ENCODE measurements around the gene PPP6R2. TPM values are rescaled to one million over a fixed set of nuclear protein-coding genes. Genes with fewer than 3 reads are reported as not detected.
A peak's percentile ranks its signal among the peaks of the same experiment; 100 is the strongest.

Gene PPP6R2
- total and polyA plus RNA-seq, 2 of the 8 experiments (the other 6 are each of a cell fraction or from before 2014, with no cell fraction given) = 25.0 to 32.2 TPM

- no peak within 1 kb of the TSS for H3K23ac ChIP-seq (ENCODE audit: insufficient read length)
- H3K27me3 ChIP-seq (replicated peaks in 1 of 4; ENCODE audit: control insufficient read depth in 3 of 4, extremely low read depth in 1 of 4, insufficient read depth in 3 of 4, low read length in 3 of 4) = no peaks in the 10 kb centered on the region; a peak in 2 of 7 replicates
- DNase-seq (ENCODE audit: low read depth in 1 of 2, low spot score in 2 of 2) (peak in 1 of 2 experiments; percentile 78), FAIRE-seq (no peak)
- peak within 1 kb of the TSS; percentile 64 to 70 (median 66) for H3K4me3 ChIP-seq (ENCODE audit: extremely low read depth in 1 of 4, insufficient read depth in 2 of 4, low read depth in 3 of 4, low read length in 4 of 4)
- H3K27ac ChIP-seq (ENCODE audit: low read depth, low read length) = no peak within 1 kb of the TSS; the same call in 1 of the 2 replicates
- peak within 1 kb of the TSS; percentile 86; the same call in 1 of the 2 replicates for H2BK20ac ChIP-seq (ENCODE audit: low read length)
- H2AFZ ChIP-seq (ENCODE audit: low read length) = no peak within 1 kb of the TSS
- no peak within 1 kb of the TSS for H3K14ac ChIP-seq (ENCODE audit: insufficient read length)
- H3K79me1 ChIP-seq (ENCODE audit: low read depth, low read length) = peaks cover 1% of the 10 kb centered on the region
- peak within 1 kb of the TSS; percentile 68; the same call in 1 of the 2 replicates for H2BK12ac ChIP-seq (ENCODE audit: low read depth, low read length)
- peaks cover 2% of the 10 kb centered on the region; the same call in 1 of the 2 replicates for H3K23me2 ChIP-seq (ENCODE audit: low read depth, low read length)
- H2AK5ac ChIP-seq (ENCODE audit: low read depth, low read length) = 0 out of 2 replicates have a peak within 1 kb of the TSS, but pooled peaks have one; percentile 39
- peak within 1 kb of the TSS; percentile 60; the same call in 1 of the 2 replicates for H2BK5ac ChIP-seq (ENCODE audit: low read depth, low read length)
- H3K4ac ChIP-seq (replicated peaks; ENCODE audit: insufficient read length, low read depth, low read length) = peak within 1 kb of the TSS; percentile 69
- peaks cover 4 to 17% of the 10 kb centered on the region in 2 experiments for H4K20me1 ChIP-seq (replicated peaks in 1 of 2; ENCODE audit: control insufficient read depth in 1 of 2, insufficient read depth in 2 of 2, low read length in 2 of 2)
- no peaks in the 10 kb centered on the region; a peak in 1 of 4 replicates for H3K9me3 ChIP-seq (ENCODE audit: insufficient read depth in 2 of 2, low read depth in 1 of 2, low read length in 1 of 2)
- CTCF ChIA-PET (ENCODE audit: partially characterized antibody) = interaction anchor here (1.0 to 2.9 kb wide), 3 partner anchors 10 to 35 kb away, joined by 3 to 12 read pairs (median 7); no protein-coding TSS in a partner anchor
- peak within 1 kb of the TSS; percentile 53 to 80 for H3K4me2 ChIP-seq (ENCODE audit: insufficient read depth in 1 of 2, low read depth in 2 of 2, low read length in 2 of 2)
- H2BK120ac ChIP-seq (replicated peaks; ENCODE audit: low read depth, low read length) = peak within 1 kb of the TSS; percentile 47
- POLR2A ChIA-PET (ENCODE audit: partially characterized antibody) = interaction anchor here (0.6 to 2.2 kb wide), 3 partner anchors 13 to 163 kb away, joined by 3 to 16 read pairs (median 5); no protein-coding TSS in a partner anchor
- peak within 1 kb of the TSS; percentile 90 for H4K8ac ChIP-seq (ENCODE audit: extremely low read depth, insufficient read depth, low read length)
- peak within 1 kb of the TSS; percentile 51 for H4K5ac ChIP-seq (ENCODE audit: insufficient read length, low read depth, low read length)
- H3K79me2 ChIP-seq (ENCODE audit: control insufficient read depth in 1 of 2, insufficient read depth in 2 of 2, low read length in 2 of 2) = peaks cover 0 to 8% of the 10 kb centered on the region in 2 experiments; a peak in 2 of 4 replicates
- H3K56ac ChIP-seq (replicated peaks; ENCODE audit: insufficient read length, low read depth, low read length) = no peak within 1 kb of the TSS
- WGBS, 2 experiments (ENCODE audit: extremely low coverage in 1 of 2, insufficient coverage in 1 of 2, insufficient read length in 1 of 2, insufficient replicate concordance in 2 of 2, low coverage in 1 of 2, low lambda C conversion rate in 2 of 2, missing lambda C conversion rate in 1 of 2) = 6% methylated on average over 29 of the region's 105 CpGs; no CpG with 5 or more reads in 1 of the 2 experiments
- no peaks in the 10 kb centered on the region for H3K36me3 ChIP-seq (ENCODE audit: control insufficient read depth in 2 of 4, insufficient read depth in 4 of 4, low read length in 3 of 4)
- peak within 1 kb of the TSS; percentile 89 for H4K91ac ChIP-seq (replicated peaks; ENCODE audit: insufficient read length, low read length)
- H2BK15ac ChIP-seq (ENCODE audit: low read length) = 0 out of 2 replicates have a peak within 1 kb of the TSS, but pooled peaks have one; percentile 61
- peak within 1 kb of the TSS in 3 of 4 experiments; percentile 51 to 66 (median 64); a peak in 5 of 7 replicates for H3K9ac ChIP-seq (replicated peaks in 1 of 4; ENCODE audit: extremely low read depth in 1 of 4, low read depth in 3 of 4, low read length in 3 of 4)
- H3K18ac ChIP-seq (ENCODE audit: extremely low read depth, low read length) = peak within 1 kb of the TSS; percentile 87
- peaks cover 3 to 36% (median 20%) of the 10 kb centered on the region in 4 experiments for H3K4me1 ChIP-seq (replicated peaks in 1 of 4; ENCODE audit: control insufficient read depth in 3 of 4, insufficient read depth in 4 of 4, low read length in 3 of 4)
- TF ChIP-seq TAF1 (IDR thresholded peaks at IDR 0.05; ENCODE audit: low read depth, low read length) (peak; percentile 66), EZH2 (IDR thresholded peaks at IDR 0.05; ENCODE audit: low read depth, low read length, severe bottlenecking) (peak; percentile 27), ZNF274 (IDR thresholded peaks at IDR 0.05; ENCODE audit: borderline replicate concordance, extremely low read depth, low read length) (no peak), EP300 (IDR thresholded peaks at IDR 0.05; ENCODE audit: borderline replicate concordance in 1 of 2, low read depth in 2 of 2, low read length in 2 of 2) (no peak), KDM4A (IDR thresholded peaks at IDR 0.05; ENCODE audit: low read depth, low read length, severe bottlenecking) (peak; percentile 85), HDAC6 (IDR thresholded peaks at IDR 0.05; ENCODE audit: low read depth, low read length) (no peak), BACH1 (IDR thresholded peaks at IDR 0.05; ENCODE audit: low read length) (no peak), PHF8 (conservative IDR thresholded peaks at IDR 0.05; ENCODE audit: low read depth, low read length) (peak; percentile 38; the same call in 1 of the 2 replicates), TBP (IDR thresholded peaks at IDR 0.05; ENCODE audit: low read depth, low read length) (no peak)
Observed at GRCh38 chr22:50306753-50307749, 36.1 kb upstream of the PPP6R2 start, which contains the start of gene PLXNB2. Gene PLXNB2, minus strand, starts transcription at chr22:50307646. Its CDS starts 17,062 bp downstream, at chr22:50290584.
